Activated CD8-positive, alpha-beta T cell treated with anti-CD3 and anti-CD28 coated beads for 36 hours (primary cell): Measurements from ENCODE around the gene PLCL2. TPM values are rescaled to one million over a fixed set of nuclear protein-coding genes. Genes with fewer than 3 reads are reported as not detected.
"Not testable (repeated sequence)": the region's sequence is repeated elsewhere in the genome, so short reads cannot be mapped to it uniquely, and the experiment has no call there.

Experiments used
- ATAC-seq: fragments of 200-7000 bp; cut with Tn5 transposase; one replicate; pipeline ENCODE4 v1.10.0; 2021; ENCODE audit warnings: mild to moderate bottlenecking, moderate library complexity
- CTCF ChIA-PET: fragments of 350-600 bp; sonication (Branson Sonifier 250); formaldehyde crosslinking; loops from one replicate; lab custom pipeline; 2021; ENCODE audit warnings: antibody characterized with exemption; lab: Charles Lee
- POLR2A ChIA-PET: fragments of 350-600 bp; sonication (Branson Sonifier 250); formaldehyde crosslinking; loops from one replicate; lab custom pipeline; 2021; ENCODE audit warnings: antibody characterized with exemption; lab: Charles Lee
- DNase-seq: peaks from one replicate; pipeline ENCODE4 v3.0.0-alpha.2; 2020
- H3K27ac Mint-ChIP-seq: one replicate; pipeline ENCODE4 v1.8.0; 2021; ENCODE audit warnings: mild to moderate bottlenecking, mixed read lengths
- H3K27me3 Mint-ChIP-seq: one replicate; pipeline ENCODE4 v1.8.0; 2021; ENCODE audit warnings: mixed read lengths
- H3K36me3 Mint-ChIP-seq: one replicate; pipeline ENCODE4 v1.8.0; 2021; ENCODE audit warnings: low read depth, mixed read lengths
- H3K4me1 Mint-ChIP-seq: one replicate; pipeline ENCODE4 v1.8.0; 2021; ENCODE audit warnings: low read depth, mixed read lengths
- H3K4me3 Mint-ChIP-seq: one replicate; pipeline ENCODE4 v1.8.0; 2021; ENCODE audit warnings: mild to moderate bottlenecking, moderate library complexity, mixed read lengths
- H3K9me3 Mint-ChIP-seq: one replicate; pipeline ENCODE4 v1.8.0; 2021; ENCODE audit warnings: mixed read lengths
- CTCF ChIP-seq: fragments of 200-600 bp; IDR thresholded peaks from one replicate; pipeline ENCODE4 v1.8.0; 2022; ENCODE audit warnings: antibody characterized with exemption, mild to moderate bottlenecking
- intact Hi-C: fragments of 100-400 bp; cut with micrococcal nuclease; formaldehyde crosslinking; loops from one replicate; pipeline ENCODE4 v1.10.0; 2022
- total RNA-seq, 2 experiments: library from RNA; stranded (reverse); gene quantifications; one replicate each; pipeline ENCODE4 v1.2.3, GENCODE V29; 2021

PLCL2 gene
- total RNA-seq, 2 experiments from 2014 or later = 19.4 to 19.7 TPM

- no peak for ATAC-seq
- Mint-ChIP-seq H3K4me1 (peaks cover 44% of the 10 kb centered on the region), H3K9me3 (peaks cover 12% of the 10 kb centered on the region), H3K27me3 (no peaks in the 10 kb centered on the region), H3K27ac (no peak overlapping the region), H3K4me3 (no peak overlapping the region), H3K36me3 (peaks cover 21% of the 10 kb centered on the region)
- CTCF ChIA-PET = interaction anchor here (1.1 kb wide), 1 partner anchor 54 kb away, joined by 3 read pairs; no protein-coding TSS in a partner anchor
- POLR2A ChIA-PET = no interaction called here
- DNase-seq = no peak
- TF ChIP-seq CTCF = no peak
- intact Hi-C loops = no loop called here
Observed at GRCh38 chr3:16975083-16975482, 90.3 kb downstream of the PLCL2 start.

DNA sequence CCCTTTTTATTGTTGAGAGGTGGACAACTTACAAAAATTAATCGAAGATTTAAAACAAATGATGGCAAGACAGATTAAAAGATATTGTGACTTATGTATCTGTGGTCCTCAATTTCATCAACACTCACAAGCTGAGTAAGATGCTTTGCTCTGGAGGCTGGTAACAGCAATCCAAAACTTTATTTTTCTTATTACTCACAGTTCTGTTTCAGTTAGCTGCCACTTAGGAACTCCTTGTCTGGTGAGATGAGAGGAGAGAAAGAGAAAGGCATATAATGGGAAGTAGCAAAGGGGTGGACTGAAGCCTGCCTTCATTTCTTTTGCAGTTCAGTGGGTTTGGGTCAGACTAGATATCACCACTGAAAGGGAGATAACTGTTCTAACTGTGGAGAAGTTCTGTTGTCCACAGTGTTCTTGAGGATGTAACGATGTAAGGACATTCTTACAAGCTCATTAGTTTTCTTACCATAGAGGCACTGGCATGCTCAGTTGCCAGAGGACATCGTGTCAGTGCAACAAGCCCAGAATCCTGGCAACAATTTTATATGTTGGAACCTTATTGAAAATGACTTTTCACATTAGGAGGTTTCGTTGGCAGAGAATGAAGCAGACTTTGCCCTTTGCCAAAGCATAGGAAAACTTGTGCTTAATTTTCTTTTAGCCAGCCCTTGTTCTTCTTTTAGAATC, 93.6 kb downstream of the PLCL2 start:
- no peak for DNase-seq
- ChIA-PET CTCF (no interaction called here), POLR2A (no interaction called here)
- no peak for TF ChIP-seq CTCF
- H3K27me3 Mint-ChIP-seq = no peaks in the 10 kb centered on the region
- no peak overlapping the region for H3K4me3 Mint-ChIP-seq
- intact Hi-C loops = no loop called here
- H3K9me3 Mint-ChIP-seq = peaks cover 4% of the 10 kb centered on the region
- H3K36me3 Mint-ChIP-seq = peaks cover 10% of the 10 kb centered on the region
- no peak for ATAC-seq
- peaks cover 53% of the 10 kb centered on the region for H3K4me1 Mint-ChIP-seq
- H3K27ac Mint-ChIP-seq = peak overlapping the region; percentile 44

- intact Hi-C loops = no loop called here
- Mint-ChIP-seq H3K9me3 (peaks cover 3% of the 10 kb centered on the region), H3K36me3 (peaks cover 8% of the 10 kb centered on the region), H3K27ac (no peak overlapping the region), H3K4me3 (no peak overlapping the region), H3K27me3 (no peaks in the 10 kb centered on the region), H3K4me1 (peaks cover 49% of the 10 kb centered on the region)
- no peak for ATAC-seq
- ChIA-PET POLR2A (no interaction called here), CTCF (no interaction called here)
- no peak for DNase-seq
- no peak for TF ChIP-seq CTCF
Observed at GRCh38 chr3:16978921-16979271, 94.1 kb downstream of the PLCL2 start.

DNA sequence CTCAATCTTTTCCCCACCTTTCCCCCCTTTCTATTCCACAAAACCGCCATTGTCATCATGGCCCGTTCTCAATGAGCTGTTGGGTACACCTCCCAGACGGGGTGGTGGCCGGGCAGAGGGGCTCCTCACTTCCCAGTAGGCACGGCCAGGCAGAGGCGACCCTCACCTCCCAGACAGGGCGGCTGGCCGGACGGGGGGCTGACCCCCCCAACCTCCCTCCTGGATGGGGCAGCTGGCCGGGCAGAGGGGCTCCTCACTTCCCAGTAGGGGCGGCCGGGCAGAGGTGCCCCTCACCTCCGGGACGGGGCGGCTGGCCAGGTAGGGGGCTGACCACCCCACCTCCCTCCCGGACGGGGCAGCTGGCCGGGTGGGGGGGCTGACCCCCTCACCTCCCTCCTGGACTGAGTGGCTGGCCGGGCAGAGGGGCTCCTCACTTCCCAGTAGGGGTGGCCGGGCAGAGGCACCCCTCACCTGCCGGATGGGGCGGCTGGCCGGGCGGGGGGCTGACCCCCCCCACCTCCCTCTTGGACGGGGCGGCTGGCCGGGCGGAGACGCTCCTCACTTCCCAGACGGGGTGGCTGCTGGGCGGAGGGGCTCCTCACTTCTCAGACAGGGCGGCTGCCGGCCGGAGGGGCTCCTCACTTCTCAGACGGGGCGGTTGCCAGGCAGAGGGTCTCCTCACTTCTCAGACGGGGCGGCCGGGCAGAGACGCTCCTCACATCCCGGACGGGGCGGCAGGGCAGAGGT, 95.2 kb downstream of the PLCL2 start:
- H3K27ac Mint-ChIP-seq, POLR2A ChIA-PET, ATAC-seq, CTCF ChIA-PET, H3K27me3 Mint-ChIP-seq, DNase-seq, intact Hi-C loops, H3K4me3 Mint-ChIP-seq, H3K36me3 Mint-ChIP-seq, H3K9me3 Mint-ChIP-seq: not testable (repeated sequence)
- H3K4me1 Mint-ChIP-seq = peaks cover 42% of the 10 kb centered on the region

GRCh38 chr3:16980526-16980925, 95.8 kb downstream of the PLCL2 start:
- peaks cover 44% of the 10 kb centered on the region for H3K4me1 Mint-ChIP-seq
- ATAC-seq, POLR2A ChIA-PET, intact Hi-C loops, H3K27me3 Mint-ChIP-seq, H3K4me3 Mint-ChIP-seq, H3K36me3 Mint-ChIP-seq, DNase-seq, H3K9me3 Mint-ChIP-seq, H3K27ac Mint-ChIP-seq, CTCF ChIA-PET: not testable (repeated sequence)

DNA sequence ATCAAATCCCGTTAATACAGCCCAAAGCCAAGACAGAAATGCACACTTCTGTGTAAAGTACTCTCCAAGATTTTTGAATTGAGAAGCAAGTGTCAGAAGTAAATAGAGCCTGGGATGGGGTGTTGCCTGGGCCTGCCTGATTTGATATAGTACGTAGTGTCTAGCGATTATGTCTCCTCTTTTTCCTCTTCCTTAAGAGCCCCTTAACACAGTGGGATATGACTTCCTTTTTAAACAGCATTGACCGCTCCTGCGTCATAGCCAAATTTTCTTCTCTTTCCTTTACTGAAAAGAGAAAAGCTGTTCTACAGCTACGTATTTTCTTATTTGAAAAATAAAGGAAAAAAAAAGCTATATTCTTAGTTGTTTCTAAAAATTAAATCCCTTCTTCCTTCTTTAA, 97.7 kb downstream of the PLCL2 start:
- Mint-ChIP-seq H3K4me1 (peaks cover 45% of the 10 kb centered on the region), H3K9me3 (no peaks in the 10 kb centered on the region), H3K4me3 (no peak overlapping the region), H3K36me3 (peaks cover 2% of the 10 kb centered on the region), H3K27ac (peak overlapping the region; percentile 18), H3K27me3 (no peaks in the 10 kb centered on the region)
- DNase-seq (no peak), ATAC-seq (no peak)
- TF ChIP-seq CTCF = no peak
- intact Hi-C loops = no loop called here
- ChIA-PET CTCF (no interaction called here), POLR2A (no interaction called here)
